Measurements from ENCODE around the gene TTLL11.

Gene TTLL11

DNA sequence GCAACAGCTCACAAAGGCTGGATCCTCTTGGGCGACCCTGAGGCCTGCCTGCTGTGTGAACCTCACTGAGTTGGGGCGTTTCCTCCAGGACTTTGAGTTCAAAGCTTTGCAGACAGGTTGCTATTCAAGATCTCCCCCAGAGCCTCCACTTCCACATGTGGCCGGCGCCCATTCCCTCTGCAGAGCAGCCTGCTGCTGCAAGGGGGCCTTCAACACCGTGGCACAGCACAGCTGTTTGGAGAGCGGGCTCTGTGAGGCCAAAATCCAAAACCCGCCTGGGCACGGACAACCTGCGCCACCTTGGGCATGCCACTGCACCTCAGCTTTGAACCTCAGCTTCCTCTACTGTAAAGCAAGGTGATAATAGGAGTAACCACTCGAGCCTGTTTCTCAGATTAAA is 281.4 kb downstream of the TTLL11 start:
- TF ChIP-seq POLR2A (IDR thresholded peaks at IDR 0.05; ENCODE audit: extremely low read depth, insufficient read length) (no peak), MYC (IDR thresholded peaks at IDR 0.05; ENCODE audit: low read depth, low read length) (no peak)
- TF ChIP-seq, protein P1, sequence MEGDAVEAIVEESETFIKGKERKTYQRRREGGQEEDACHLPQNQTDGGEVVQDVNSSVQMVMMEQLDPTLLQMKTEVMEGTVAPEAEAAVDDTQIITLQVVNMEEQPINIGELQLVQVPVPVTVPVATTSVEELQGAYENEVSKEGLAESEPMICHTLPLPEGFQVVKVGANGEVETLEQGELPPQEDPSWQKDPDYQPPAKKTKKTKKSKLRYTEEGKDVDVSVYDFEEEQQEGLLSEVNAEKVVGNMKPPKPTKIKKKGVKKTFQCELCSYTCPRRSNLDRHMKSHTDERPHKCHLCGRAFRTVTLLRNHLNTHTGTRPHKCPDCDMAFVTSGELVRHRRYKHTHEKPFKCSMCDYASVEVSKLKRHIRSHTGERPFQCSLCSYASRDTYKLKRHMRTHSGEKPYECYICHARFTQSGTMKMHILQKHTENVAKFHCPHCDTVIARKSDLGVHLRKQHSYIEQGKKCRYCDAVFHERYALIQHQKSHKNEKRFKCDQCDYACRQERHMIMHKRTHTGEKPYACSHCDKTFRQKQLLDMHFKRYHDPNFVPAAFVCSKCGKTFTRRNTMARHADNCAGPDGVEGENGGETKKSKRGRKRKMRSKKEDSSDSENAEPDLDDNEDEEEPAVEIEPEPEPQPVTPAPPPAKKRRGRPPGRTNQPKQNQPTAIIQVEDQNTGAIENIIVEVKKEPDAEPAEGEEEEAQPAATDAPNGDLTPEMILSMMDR (IDR thresholded peaks at IDR 0.05; ENCODE audit: low read depth, low read length), result no peak
- TF ChIP-seq, protein P2, sequence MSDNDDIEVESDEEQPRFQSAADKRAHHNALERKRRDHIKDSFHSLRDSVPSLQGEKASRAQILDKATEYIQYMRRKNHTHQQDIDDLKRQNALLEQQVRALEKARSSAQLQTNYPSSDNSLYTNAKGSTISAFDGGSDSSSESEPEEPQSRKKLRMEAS (IDR thresholded peaks at IDR 0.05; ENCODE audit: low read depth, low read length), result no peak
- DNase-seq (ENCODE audit: low read depth), result no peak
- no peak overlapping the region for H3K4me3 ChIP-seq (ENCODE audit: low read depth, low read length)

DNA sequence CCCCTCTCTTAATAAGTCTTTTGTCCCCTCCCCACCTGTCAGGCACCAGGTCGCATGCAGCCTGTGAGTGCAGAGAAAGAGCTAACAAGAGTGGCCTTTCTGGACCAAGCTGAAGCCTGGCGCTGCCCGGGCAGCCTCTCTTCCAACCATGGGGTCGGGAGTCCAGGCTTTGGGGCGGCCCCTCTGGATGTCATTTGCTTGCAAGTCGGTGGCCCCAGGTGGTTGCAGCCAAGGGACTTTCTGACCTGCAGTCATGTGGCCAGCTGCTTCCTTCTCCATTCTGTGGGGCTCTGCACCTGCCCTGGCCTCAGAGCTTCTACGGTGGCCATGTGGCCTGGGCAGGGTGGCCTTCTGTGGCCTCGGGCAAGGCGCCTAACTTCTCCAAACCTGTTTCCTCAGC is 282.0 kb downstream of the TTLL11 start:
- TF ChIP-seq, protein P1 (IDR thresholded peaks at IDR 0.05; ENCODE audit: low read depth, low read length), result no peak
- TF ChIP-seq MYC (IDR thresholded peaks at IDR 0.05; ENCODE audit: low read depth, low read length), result no peak
- TF ChIP-seq POLR2A (IDR thresholded peaks at IDR 0.05; ENCODE audit: extremely low read depth, insufficient read length), result no peak
- TF ChIP-seq, protein P2 (IDR thresholded peaks at IDR 0.05; ENCODE audit: low read depth, low read length), result no peak
- no peak overlapping the region for H3K4me3 ChIP-seq (ENCODE audit: low read depth, low read length)
- no peak for DNase-seq (ENCODE audit: low read depth)

DNA sequence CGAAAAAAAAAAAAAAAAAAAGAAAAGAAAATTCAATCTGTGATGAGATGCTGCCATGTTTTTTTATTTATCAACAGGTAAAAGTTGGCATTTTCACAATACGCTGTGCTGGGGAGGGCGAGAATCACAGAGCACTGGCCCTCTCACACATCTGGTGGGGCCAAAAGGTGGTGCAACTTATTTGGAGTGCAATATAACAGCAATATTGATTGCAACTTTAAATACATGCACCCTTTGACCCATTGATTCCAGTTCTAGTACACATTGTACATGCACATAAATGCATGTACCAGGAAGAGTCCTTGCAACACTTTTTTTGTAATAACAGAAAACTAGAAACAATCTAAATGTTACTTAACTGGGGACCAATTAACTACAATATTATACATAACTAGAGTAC is 282.6 kb downstream of the TTLL11 start:
- no peak overlapping the region for H3K4me3 ChIP-seq (ENCODE audit: low read depth, low read length)
- no peak for DNase-seq (ENCODE audit: low read depth)
- TF ChIP-seq POLR2A (IDR thresholded peaks at IDR 0.05; ENCODE audit: extremely low read depth, insufficient read length) (no peak), MYC (IDR thresholded peaks at IDR 0.05; ENCODE audit: low read depth, low read length) (no peak)
- TF ChIP-seq, protein P2 (IDR thresholded peaks at IDR 0.05; ENCODE audit: low read depth, low read length), result no peak
- TF ChIP-seq, protein P1 (IDR thresholded peaks at IDR 0.05; ENCODE audit: low read depth, low read length), result no peak

DNA sequence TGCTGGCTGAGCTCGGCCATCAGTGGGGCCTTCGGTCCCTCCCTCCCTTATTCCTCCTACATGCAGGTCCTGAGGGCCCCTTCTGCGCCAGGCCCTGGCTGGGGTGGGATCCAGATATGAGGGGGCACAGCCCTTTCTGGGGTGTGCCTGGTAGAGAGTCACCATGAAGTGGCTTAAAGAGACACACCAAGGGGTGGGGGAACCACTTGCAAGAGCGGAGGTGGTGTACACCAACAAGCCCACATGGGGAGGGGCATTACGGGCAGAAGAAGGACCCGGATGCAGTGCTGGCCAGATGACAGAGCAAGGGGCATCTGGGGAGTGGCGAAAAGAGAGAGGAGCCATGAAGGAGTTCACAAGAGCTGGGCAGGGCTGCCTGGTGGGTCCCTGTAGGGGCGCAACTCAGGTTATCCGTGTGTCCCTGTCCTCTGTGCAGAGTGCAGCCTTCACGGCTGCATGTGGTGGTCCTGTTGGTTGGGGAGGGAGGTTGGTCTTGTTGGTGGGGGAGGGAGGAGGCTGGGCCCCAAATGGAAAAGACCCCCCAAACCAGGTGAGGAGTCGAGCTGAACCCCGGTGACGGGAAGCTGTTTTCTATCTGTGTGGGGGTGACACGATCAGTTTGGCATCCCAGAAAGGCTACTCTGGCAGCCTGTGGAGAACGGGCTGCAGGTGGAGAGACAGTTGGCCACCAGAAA is 283.6 kb downstream of the TTLL11 start:
- DNase-seq (ENCODE audit: low read depth), result no peak
- TF ChIP-seq, protein P2 (IDR thresholded peaks at IDR 0.05; ENCODE audit: low read depth, low read length), result no peak
- TF ChIP-seq MYC (IDR thresholded peaks at IDR 0.05; ENCODE audit: low read depth, low read length), result no peak
- H3K4me3 ChIP-seq (ENCODE audit: low read depth, low read length), result no peak overlapping the region

DNA sequence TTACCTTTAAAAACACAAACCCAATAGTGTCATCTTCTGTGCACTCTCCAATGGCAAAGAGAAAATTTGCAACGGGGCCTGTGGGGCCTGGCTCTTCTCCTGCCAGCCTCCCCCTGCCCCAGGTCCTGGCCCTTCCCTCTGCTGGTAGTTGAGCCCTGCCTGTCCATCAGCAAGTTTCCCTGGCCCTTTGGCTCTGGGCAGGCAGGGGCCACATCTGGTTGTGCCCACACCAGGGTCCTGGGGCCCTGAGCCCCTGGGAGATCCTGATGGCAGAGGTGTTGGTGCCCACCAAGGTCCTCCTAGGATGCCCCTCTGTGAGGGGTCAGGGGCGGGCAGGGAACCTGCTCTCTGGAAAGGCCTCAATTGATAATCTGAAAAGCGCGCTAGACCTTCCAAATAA is 284.3 kb downstream of the TTLL11 start:
- DNase-seq (ENCODE audit: low read depth), result no peak
- no peak for TF ChIP-seq POLR2A (IDR thresholded peaks at IDR 0.05; ENCODE audit: extremely low read depth, insufficient read length)
- no peak for TF ChIP-seq MYC (IDR thresholded peaks at IDR 0.05; ENCODE audit: low read depth, low read length)
- TF ChIP-seq, protein P2 (IDR thresholded peaks at IDR 0.05; ENCODE audit: low read depth, low read length), result no peak
- TF ChIP-seq, protein P1 (IDR thresholded peaks at IDR 0.05; ENCODE audit: low read depth, low read length), result no peak
- no peak overlapping the region for H3K4me3 ChIP-seq (ENCODE audit: low read depth, low read length)

DNA sequence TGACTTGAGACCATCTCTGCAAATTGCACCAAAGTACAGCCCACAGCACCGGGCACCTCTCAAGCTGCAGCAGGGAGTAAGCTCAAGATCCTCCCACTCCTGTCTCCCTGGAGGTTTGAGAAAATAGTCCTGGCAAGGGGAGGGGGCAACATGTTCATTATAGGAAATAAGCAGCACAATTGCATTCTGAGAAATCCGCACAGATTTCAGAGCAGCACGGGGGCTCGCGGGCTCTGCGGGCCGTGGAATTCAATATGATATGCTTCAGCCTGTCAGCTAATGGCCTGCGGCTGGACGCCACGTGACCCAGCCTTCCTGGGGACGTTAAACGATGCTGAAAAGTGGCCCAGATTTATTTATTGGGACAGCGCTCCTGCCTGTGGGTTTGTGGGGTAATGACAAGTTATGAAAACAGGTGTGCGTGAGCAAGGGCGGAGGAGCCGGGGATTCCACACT is 285.3 kb downstream of the TTLL11 start:
- no peak for DNase-seq (ENCODE audit: low read depth)
- no peak overlapping the region for H3K4me3 ChIP-seq (ENCODE audit: low read depth, low read length)
- TF ChIP-seq, protein P1 (IDR thresholded peaks at IDR 0.05; ENCODE audit: low read depth, low read length), result no peak
- TF ChIP-seq POLR2A (IDR thresholded peaks at IDR 0.05; ENCODE audit: extremely low read depth, insufficient read length), result no peak
